GF-D8 (cell line): ENCODE results near the gene UVRAG.

ENCODE experiments used
- DNase-seq: peaks from one replicate; lab custom pipeline; 2025; lab: John Stamatoyannopoulos, UW

The UVRAG gene

GRCh38 chr11:76119779-76120178, 304.8 kb downstream of the UVRAG start:
- no peak for DNase-seq

- DNase-seq, result no peak
These were observed 305.6 kb downstream of the UVRAG start for GRCh38 chr11:76120513-76121101.

DNA sequence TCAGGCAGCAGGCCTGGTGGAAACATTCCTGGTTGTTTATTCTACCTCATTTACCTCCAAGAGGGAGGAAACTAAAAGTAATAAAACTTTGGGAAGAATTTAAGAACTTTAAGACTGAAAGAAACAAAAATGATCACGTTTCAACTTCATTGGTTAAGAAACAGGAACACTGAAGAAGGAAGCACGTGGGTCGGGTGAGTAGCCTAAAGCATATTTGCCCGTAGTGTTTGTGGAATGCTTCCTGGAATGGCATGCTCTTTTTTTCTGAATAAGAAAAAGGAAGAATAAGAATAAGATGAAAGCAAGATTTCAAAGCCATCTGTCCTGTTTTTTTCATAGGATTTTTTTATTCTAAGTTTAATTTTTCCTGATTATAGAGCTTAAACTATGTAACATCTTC, 308.2 kb downstream of the UVRAG start:
- DNase-seq, result no peak

DNA sequence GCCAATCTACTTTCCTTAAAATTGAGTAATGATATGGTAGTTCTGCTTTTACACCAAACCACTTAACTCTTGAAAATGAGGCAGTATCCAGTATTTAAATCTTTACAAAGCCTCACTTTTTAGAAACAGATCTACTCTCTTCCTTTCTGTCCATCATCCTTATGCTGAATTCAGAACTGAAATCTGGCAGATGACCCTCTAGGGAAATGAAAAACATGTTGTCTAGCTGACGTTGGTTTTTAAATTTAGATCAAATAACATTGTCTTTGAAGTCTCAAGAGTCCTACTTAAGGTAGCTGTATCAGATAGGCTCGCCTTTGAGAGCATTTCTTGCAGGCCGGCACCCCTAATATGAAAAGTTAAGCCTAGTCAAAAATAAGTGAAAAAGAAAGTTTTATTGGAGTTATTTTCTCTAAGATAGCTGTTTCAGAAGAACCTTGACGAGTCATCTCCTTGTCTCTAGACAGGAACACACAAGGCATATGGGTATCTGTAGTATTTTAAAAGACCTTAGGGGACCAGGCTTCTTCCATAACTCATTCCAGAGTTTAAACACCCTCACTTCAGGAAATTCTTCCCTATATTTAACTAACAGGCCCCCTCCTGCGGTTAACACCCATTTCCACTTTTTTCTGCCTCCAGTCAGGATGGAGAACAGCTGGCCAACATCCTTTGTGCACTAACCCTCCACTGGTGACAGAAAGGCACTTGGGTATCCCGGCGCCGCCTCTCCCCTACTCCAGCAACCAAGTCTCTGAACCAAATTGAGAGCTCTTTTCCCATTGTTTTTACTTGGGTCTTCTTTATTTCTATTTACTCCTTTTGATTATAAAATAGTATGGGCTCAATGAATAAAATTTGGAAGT, 310.1 kb downstream of the UVRAG start:
- no peak for DNase-seq

DNA sequence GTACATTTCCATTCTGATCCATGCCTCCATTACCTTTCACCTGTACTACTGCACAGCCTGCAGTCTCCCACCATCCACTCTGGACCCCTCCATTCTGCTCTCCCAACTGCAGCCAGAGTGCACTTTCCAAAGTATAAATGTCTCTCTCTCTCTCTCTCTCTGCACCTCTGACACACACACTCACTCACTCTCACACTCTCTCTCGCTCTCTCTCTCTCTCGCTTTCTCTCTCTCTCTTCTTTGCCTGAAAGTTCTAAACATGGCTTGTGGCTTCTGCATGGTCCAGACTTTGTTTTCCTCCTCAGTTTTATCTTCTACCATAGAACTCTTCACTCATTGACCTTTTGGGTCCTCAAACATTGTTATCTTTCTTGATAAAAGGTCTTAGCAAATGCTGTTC, 314.7 kb downstream of the UVRAG start:
- no peak for DNase-seq

DNA sequence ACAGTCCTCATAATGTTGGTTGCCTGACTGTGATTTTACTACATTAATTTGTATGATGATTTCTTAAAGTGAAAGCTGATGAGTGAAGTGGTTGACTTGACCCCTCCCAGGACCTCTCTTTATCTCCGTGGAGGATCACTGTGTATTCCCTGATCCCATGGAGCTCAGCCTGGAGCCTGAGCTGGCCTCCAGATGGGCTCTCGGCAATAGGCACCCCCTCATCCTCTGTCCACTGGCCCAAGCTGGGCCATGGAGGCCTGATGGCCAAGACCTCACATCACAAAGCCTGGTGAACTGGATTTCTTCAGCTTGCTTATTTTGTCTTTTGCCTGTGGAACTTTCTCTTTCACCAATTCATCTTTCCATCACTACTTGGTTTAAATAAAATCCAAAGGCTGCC, 316.1 kb downstream of the UVRAG start:
- DNase-seq, result no peak

GRCh38 chr11:76131671-76132631, 316.9 kb downstream of the UVRAG start:
- DNase-seq, result no peak

- no peak for DNase-seq
These were observed 319.2 kb downstream of the UVRAG start for GRCh38 chr11:76134239-76134638.

GRCh38 chr11:76135491-76135890, 320.5 kb downstream of the UVRAG start:
- DNase-seq, result no peak

DNA sequence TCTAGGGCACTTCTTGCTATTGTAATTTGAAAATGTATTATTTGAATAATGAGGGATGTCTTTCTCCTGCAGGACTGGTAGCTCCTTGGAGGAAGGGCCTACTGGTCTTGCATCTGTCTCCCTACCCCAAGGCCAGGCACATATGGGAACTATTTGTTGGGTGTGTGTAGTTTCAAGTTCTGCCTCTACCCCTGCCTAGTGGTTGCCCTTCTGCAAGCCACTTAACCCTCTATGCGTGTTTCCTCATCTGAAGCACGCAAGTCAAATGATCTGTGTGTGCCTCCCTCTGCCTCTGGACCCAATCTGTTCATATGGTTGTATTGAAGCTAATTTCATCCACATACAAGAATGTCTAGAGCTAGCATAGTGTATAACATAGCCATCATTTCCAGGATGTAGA, 324.3 kb downstream of the UVRAG start:
- DNase-seq, result no peak

GRCh38 chr11:76140912-76141574, 326.0 kb downstream of the UVRAG start:
- DNase-seq, result no peak

DNA sequence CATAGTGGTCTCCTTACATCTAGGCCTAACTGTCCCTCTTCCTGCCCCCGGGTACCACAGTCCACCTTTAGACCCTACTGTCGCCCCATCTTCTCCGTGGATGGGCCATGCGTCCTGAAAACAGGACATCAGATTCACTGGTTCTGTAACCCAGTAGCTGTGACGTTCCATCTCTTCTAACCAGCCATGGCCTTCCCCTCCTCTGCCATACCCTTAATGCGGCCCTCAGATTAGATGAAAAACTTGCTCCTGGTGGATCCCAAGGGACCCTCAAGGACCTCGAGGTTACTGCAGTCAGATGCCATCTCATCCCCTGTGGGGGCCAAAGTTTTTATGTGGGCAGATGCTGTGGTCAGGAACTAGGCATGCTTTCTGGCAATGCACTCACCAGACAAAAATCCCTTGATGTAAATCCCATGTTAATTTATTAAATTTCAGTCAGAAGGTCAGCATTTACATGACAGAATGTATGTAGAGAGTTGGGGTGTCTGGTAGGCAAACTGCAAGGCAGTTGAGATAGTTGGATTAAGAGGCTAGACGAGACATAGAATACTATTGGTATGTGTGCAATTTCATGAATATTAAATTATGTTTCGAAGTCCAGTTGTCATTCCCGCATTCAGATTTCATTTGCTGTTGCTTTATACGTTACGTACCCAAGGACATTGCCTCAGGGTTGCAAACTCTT, 327.0 kb downstream of the UVRAG start:
- DNase-seq, result no peak

DNA sequence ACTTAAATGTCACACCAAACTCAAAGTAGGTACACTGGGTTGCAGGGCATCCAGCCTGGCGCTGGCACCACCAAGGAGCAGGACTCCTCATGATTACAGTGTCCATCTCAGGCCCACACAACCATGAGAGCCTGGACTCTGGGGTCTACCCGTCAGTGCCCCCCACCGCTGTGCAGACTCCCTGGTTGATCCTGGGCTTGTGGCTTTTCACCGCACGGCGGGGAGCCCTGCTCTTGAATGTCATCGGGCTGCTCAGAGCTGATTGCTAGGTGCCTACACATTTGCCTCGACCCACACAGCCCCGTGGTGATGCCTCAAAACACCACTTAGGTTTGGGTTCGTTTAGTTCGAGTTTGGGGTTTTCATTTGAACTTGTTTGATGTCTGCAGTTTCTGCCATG, 328.3 kb downstream of the UVRAG start:
- no peak for DNase-seq

DNA sequence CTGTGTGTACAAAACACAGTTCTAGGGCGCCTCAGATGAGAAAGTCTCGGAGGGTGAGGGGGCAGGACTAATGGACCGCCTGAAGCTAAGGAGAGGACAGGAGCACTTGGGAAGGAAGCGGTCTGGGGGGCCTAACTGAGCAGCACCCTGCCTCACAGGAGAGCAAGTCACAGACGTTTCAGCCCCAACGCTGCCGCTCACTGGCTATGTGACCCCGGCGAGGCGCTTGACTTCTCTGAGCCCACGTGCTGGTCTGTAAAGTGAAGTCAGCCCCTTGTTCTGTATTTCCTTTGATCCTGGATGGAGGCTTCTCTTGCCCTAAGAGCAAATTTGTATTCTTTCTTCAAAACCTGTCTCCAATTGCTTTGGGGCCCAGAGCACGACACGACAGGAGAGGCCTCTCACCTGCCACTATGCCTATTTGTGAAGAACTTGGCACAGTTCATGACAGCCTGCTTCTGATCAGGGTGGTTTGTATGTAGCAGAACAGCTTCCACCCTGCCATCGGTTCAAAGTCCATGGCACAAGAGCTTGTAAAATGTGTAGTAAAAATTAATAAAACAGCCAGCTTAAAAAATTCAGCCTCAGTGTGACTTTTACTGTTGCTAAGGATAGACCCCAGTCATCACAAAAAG, 332.2 kb downstream of the UVRAG start:
- no peak for DNase-seq

GRCh38 chr11:76148231-76148630, 333.2 kb downstream of the UVRAG start:
- DNase-seq, result no peak

GRCh38 chr11:76148941-76149613, 334.1 kb downstream of the UVRAG start:
- DNase-seq, result no peak

DNA sequence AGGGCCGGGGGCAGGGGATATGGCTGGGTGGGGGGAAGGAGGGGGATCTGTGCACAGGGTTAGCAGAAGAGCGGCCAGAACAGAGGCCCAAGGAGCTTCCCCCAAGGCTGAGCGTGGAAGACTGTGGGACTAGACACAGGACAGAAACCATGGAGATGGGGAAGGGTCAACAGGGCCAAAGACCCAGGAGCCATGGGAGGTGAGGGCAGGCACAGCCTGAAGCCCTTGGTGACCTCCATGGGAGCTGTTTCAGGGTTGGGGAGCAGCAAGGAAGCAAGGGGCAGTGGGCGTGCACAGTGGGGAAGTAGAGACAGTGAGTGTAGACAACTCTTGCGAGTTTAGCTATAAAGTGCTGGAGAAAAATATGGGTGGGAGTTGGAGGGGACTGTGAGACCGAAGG, 334.7 kb downstream of the UVRAG start:
- no peak for DNase-seq

GRCh38 chr11:76150141-76150540, 335.1 kb downstream of the UVRAG start:
- no peak for DNase-seq

- no peak for DNase-seq
These were observed 336.6 kb downstream of the UVRAG start for GRCh38 chr11:76151556-76152085.

DNA sequence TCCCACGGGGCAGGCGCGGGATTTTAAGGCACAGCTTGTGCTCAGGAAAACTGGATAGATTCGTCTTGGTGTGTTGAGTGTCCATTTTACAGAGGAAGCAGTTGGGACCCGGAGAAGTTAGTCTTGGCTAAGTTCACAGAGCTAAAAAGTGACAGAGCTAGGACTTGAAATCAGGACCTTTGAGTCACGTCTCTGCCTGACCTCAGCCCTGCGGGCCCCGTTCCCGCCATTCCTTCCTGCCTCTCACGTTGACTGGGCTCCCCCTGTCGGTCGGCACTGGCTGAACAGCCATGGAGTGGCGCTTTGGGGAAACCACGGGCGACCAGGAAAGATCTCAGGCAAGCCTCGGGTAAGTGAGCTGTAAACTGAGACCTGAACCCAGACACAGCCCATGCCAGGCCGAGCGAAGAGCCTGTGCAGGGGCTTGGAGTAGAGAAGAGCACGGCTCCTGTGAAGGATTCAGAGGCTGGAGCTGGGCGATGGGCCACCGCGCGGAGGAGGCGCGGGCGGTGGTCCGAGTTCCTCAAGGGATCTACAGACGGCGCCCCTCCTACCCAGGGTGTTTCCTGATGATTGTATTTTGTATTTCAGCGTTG, 337.2 kb downstream of the UVRAG start:
- DNase-seq, result peak; percentile 21
